Endothelial cell of umbilical vein (primary cell): Measurements from ENCODE around the gene NTF3. TPM values are rescaled to one million over a fixed set of nuclear protein-coding genes. Genes with fewer than 3 reads are reported as not detected.

ENCODE experiments used
- BruUV-seq: library from RNA; stranded (reverse); fragments of 400-500 nt; replicated peaks from 2 replicates; lab custom pipeline; 2021; lab: Mats Ljungman, UMichigan
- CTCF ChIA-PET: fragments of 300-600, 350-600 bp; sonication (Branson Sonifier 250); formaldehyde crosslinking; loops from one replicate; lab custom pipeline; 2021; ENCODE audit warnings: antibody characterized with exemption, inconsistent platforms; lab: Charles Lee
- POLR2A ChIA-PET: fragments of 300-600, 350-600 bp; sonication (Branson Sonifier 250); formaldehyde crosslinking; loops from one replicate; lab custom pipeline; 2021; ENCODE audit warnings: antibody characterized with exemption, inconsistent platforms; lab: Charles Lee
- DNase-seq: peaks from one replicate; pipeline ENCODE4 v3.0.0-alpha.2; 2011; ENCODE audit warnings: low read depth, low spot score
- FAIRE-seq: peaks from 2 replicates; lab custom pipeline; 2011; peaks lifted over from hg19 to GRCh38; lab: Jason Lieb, UNC
- H2AFZ ChIP-seq: 2 replicates; pipeline ENCODE4 v1.6.0; 2012; ENCODE audit warnings: low read depth, low read length, control low read depth, inconsistent platforms
- H3K27ac ChIP-seq: 2 replicates; pipeline ENCODE4 v1.5.1; 2011; ENCODE audit warnings: low read depth, mild to moderate bottlenecking, control low read depth, low read length, moderate library complexity; ENCODE audit not compliant: insufficient read depth
- H3K27me3 ChIP-seq, 2 experiments: 2 replicates each; pipeline versions ENCODE4 v1.6.0 to v1.6.1; 2011; ENCODE audit warnings: low read length in 2 of 2, mixed read lengths in 1 of 2; ENCODE audit not compliant: control insufficient read depth in 2 of 2, insufficient read depth in 2 of 2
- H3K36me3 ChIP-seq, 2 experiments: 2 replicates in 1 of 2; 3 replicates in 1 of 2; pipeline ENCODE4 v1.5.1; 2011; ENCODE audit warnings: low read length in 2 of 2, mild to moderate bottlenecking in 1 of 2, moderate library complexity in 1 of 2; ENCODE audit not compliant: control insufficient read depth in 2 of 2, insufficient read depth in 2 of 2; ENCODE audit errors: extremely low read depth in 1 of 2
- H3K4me1 ChIP-seq: 3 replicates; pipeline ENCODE4 v1.5.1; 2011; ENCODE audit warnings: mild to moderate bottlenecking, low read length; ENCODE audit not compliant: control insufficient read depth, insufficient read depth; ENCODE audit errors: extremely low read depth
- H3K4me2 ChIP-seq: 2 replicates; pipeline ENCODE4 v1.6.1; 2011; ENCODE audit warnings: low read length, control low read depth, mixed read lengths; ENCODE audit not compliant: insufficient read depth
- H3K4me3 ChIP-seq, 3 experiments: fragments of 200-600 bp in 1 of 3; sonication (generic), shearing (Covaris generic) in 1 of 3; replicated peaks in 1 of 3; 2 replicates each; pipeline ENCODE4 v1.5.1; 2011 to 2016; ENCODE audit warnings: control low read depth in 3 of 3, low read length in 3 of 3, mild to moderate bottlenecking in 2 of 3, inconsistent platforms in 1 of 3, low read depth in 1 of 3, moderate library complexity in 1 of 3; ENCODE audit not compliant: insufficient read depth in 1 of 3
- H3K79me2 ChIP-seq: 2 replicates; pipeline ENCODE4 v1.6.0; 2012; ENCODE audit warnings: low read length, inconsistent platforms; ENCODE audit not compliant: control insufficient read depth, insufficient read depth
- H3K9ac ChIP-seq: replicated peaks from 2 replicates; pipeline ENCODE3; 2011; ENCODE audit warnings: low read length, control low read depth; ENCODE audit not compliant: insufficient read depth; ENCODE audit errors: extremely low read depth
- H3K9me1 ChIP-seq: replicated peaks from 3 replicates; pipeline ENCODE4 v1.6.0; 2011; ENCODE audit warnings: mild to moderate bottlenecking, low read length; ENCODE audit not compliant: control insufficient read depth, insufficient read depth; ENCODE audit errors: extremely low read depth
- H3K9me3 ChIP-seq: replicated peaks from 2 replicates; pipeline ENCODE4 v1.5.1; 2012; ENCODE audit warnings: low read length, inconsistent platforms; ENCODE audit not compliant: control insufficient read depth, insufficient read depth
- H4K20me1 ChIP-seq: replicated peaks from 2 replicates; pipeline ENCODE3; 2011; ENCODE audit warnings: mild to moderate bottlenecking, low read length; ENCODE audit not compliant: control insufficient read depth, insufficient read depth; ENCODE audit errors: extremely low read depth
- CTCF ChIP-seq, 2 donors: IDR thresholded peaks; 1 replicate in 1 of 2; 2 replicates in 1 of 2; pipeline ENCODE4 v1.5.1; 2011; ENCODE audit warnings: low read length in 2 of 2, mild to moderate bottlenecking in 2 of 2, moderate library complexity in 2 of 2, control low read depth in 1 of 2, inconsistent platforms in 1 of 2, low read depth in 1 of 2; ENCODE audit not compliant: insufficient read depth in 1 of 2; ENCODE audit errors: extremely low read depth in 1 of 2
- EZH2 ChIP-seq: IDR thresholded peaks from 2 replicates; pipeline ENCODE4 v1.6.1; 2012; ENCODE audit warnings: borderline replicate concordance, low read depth, mild to moderate bottlenecking, moderate library complexity, low read length, inconsistent platforms; ENCODE audit not compliant: severe bottlenecking
- GATA2 ChIP-seq: IDR thresholded peaks from 2 replicates; pipeline ENCODE4 v1.7.0; 2011; ENCODE audit warnings: low read depth, mild to moderate bottlenecking, moderate library complexity, mixed read lengths, low read length; ENCODE audit not compliant: insufficient read length, insufficient read depth
- JUN ChIP-seq: IDR thresholded peaks from 2 replicates; pipeline ENCODE4 v1.6.1; 2011; ENCODE audit warnings: borderline replicate concordance, low read depth; ENCODE audit not compliant: insufficient read length, insufficient read depth
- MAX ChIP-seq: IDR thresholded peaks from 2 replicates; pipeline ENCODE4 v1.6.1; 2011; ENCODE audit not compliant: insufficient read depth, insufficient read length
- MYC ChIP-seq: IDR thresholded peaks from one replicate; pipeline ENCODE4 v1.6.1; 2011; ENCODE audit warnings: mild to moderate bottlenecking, low read depth, low read length
- POLR2AphosphoS5 ChIP-seq: IDR thresholded peaks from 2 replicates; pipeline ENCODE4 v1.6.1; 2012; ENCODE audit warnings: low read depth, mild to moderate bottlenecking, control low read depth, low read length, moderate library complexity; ENCODE audit not compliant: insufficient read depth
- dilution Hi-C: fragments of 300-500 bp; cut with MboI; formaldehyde crosslinking; loops from one replicate; pipeline ENCODE4 v1.15.0; 2019; ENCODE audit warnings: low sequenced_read_pairs; ENCODE audit not compliant: extremely low pct_ligation_motif_present
- intact Hi-C: fragments of 100-400 bp; cut with micrococcal nuclease; formaldehyde crosslinking; loops from one replicate; pipeline ENCODE4 v1.10.0; 2022
- polyA plus RNA-seq, 4 experiments: library from polyadenylated mRNA; depleted of rRNA in 3 of 4; stranded (reverse) in 3 of 4; unstranded in 1 of 4; fragments of >200 nt; gene quantifications; 2 replicates each; pipeline versions ENCODE4 v1.2.1 to v1.2.3, GENCODE V29; 2011 to 2012; ENCODE audit warnings: missing spikeins in 1 of 4
- total RNA-seq: library from RNA; stranded (reverse); gene quantifications from 2 replicates; pipeline ENCODE4 v1.2.3, GENCODE V29; 2021

NTF3 gene
- total and polyA plus RNA-seq, 2 donors (not counting 3 experiments of a cell fraction or from before 2014, with no cell fraction given): not detected

- no TSS peak for BruUV-seq
- H3K9me3 ChIP-seq: no peaks in the 10 kb centered on the region
- no peak for FAIRE-seq
- no peak overlapping the region for H3K27ac ChIP-seq
- H3K36me3 ChIP-seq: no peaks in the 10 kb centered on the region
- peaks cover 64 to 79% of the 10 kb centered on the region in 2 experiments for H3K27me3 ChIP-seq
- POLR2A ChIA-PET: no interaction called here
- no peaks in the 10 kb centered on the region for H3K9me1 ChIP-seq
- DNase-seq: no peak
- CTCF ChIA-PET: interaction anchor here (1.5 kb wide), 1 partner anchor 73 kb away, joined by 4 read pairs; no protein-coding TSS in a partner anchor
- no peak overlapping the region for H3K4me3 ChIP-seq
- no peak overlapping the region for H3K4me2 ChIP-seq
- H3K79me2 ChIP-seq: no peaks in the 10 kb centered on the region
- H3K9ac ChIP-seq: no peak overlapping the region
- TF ChIP-seq POLR2AphosphoS5: no peak
- no peak for TF ChIP-seq CTCF (IDR thresholded peaks at IDR 0.05; ENCODE audit: extremely low read depth in 1 of 2, insufficient read depth in 1 of 2, low read depth in 1 of 2, low read length in 2 of 2)
- TF ChIP-seq MYC: no peak
- no peak for TF ChIP-seq GATA2
- H2AFZ ChIP-seq: no peak overlapping the region
- no peaks in the 10 kb centered on the region for H4K20me1 ChIP-seq
- intact Hi-C loops: no loop called here
- no peaks in the 10 kb centered on the region for H3K4me1 ChIP-seq
- dilution Hi-C loops: no loop called here
Observed at GRCh38 chr12:5437589-5437988, 5.7 kb downstream of the NTF3 start.

- no peak for TF ChIP-seq EZH2
- no peak for TF ChIP-seq POLR2AphosphoS5
- no peak for TF ChIP-seq JUN
- no peak for TF ChIP-seq GATA2
- no peak for TF ChIP-seq MYC
- no peak for TF ChIP-seq MAX
- FAIRE-seq (no peak), DNase-seq (no peak)
- ChIA-PET CTCF (interaction anchor here (1.1 kb wide), 1 partner anchor 9 kb away, joined by 4 read pairs; no protein-coding TSS in a partner anchor), POLR2A (no interaction called here)
- no peak overlapping the region for H3K9ac ChIP-seq
- H3K9me1 ChIP-seq: no peaks in the 10 kb centered on the region
- intact Hi-C loops (no loop called here), dilution Hi-C loops (no loop called here)
- BruUV-seq: no TSS peak
- H3K36me3 ChIP-seq: no peaks in the 10 kb centered on the region
- no peak overlapping the region for H3K27ac ChIP-seq
- no peaks in the 10 kb centered on the region for H4K20me1 ChIP-seq
- peaks cover 55 to 68% of the 10 kb centered on the region in 2 experiments for H3K27me3 ChIP-seq
- H2AFZ ChIP-seq: no peak overlapping the region
- no peaks in the 10 kb centered on the region for H3K4me1 ChIP-seq
- no peaks in the 10 kb centered on the region for H3K9me3 ChIP-seq
- no peak overlapping the region for H3K4me3 ChIP-seq
- no peak overlapping the region for H3K4me2 ChIP-seq
- H3K79me2 ChIP-seq: no peaks in the 10 kb centered on the region
Observed at GRCh38 chr12:5438671-5439200, 6.8 kb downstream of the NTF3 start.
